HepG2 (cell line): Measurements from ENCODE around the gene SF3A2. TPM values are rescaled to one million over a fixed set of nuclear protein-coding genes. Genes with fewer than 3 reads are reported as not detected.

ENCODE experiments used
- CTCF ChIP-seq: sonication (generic); formaldehyde crosslinking; IDR thresholded peaks from 2 replicates; pipeline ENCODE4 v1.5.0; 2020; ENCODE audit warnings: mild to moderate bottlenecking, missing genetic modification reagents, moderate library complexity
- GATAD1 ChIP-seq: IDR thresholded peaks from 2 replicates; pipeline ENCODE4 v1.6.1; 2016; ENCODE audit warnings: missing genetic modification reagents, missing compliant biosample characterization
- GPN1 ChIP-seq: sonication (generic); formaldehyde crosslinking; IDR thresholded peaks from 2 replicates; pipeline ENCODE4 v1.5.1; 2020; ENCODE audit warnings: missing genetic modification reagents, borderline replicate concordance
- NPAS2 ChIP-seq: sonication (generic); formaldehyde crosslinking; IDR thresholded peaks from 2 replicates; pipeline ENCODE4 v1.8.0; 2022; ENCODE audit warnings: mild to moderate bottlenecking, missing genetic modification reagents, borderline replicate concordance
- NR2C2 ChIP-seq: sonication (generic); formaldehyde crosslinking; IDR thresholded peaks from 2 replicates; pipeline ENCODE4 v1.4.0; 2020; ENCODE audit warnings: missing genetic modification reagents, mild to moderate bottlenecking, moderate library complexity, borderline replicate concordance
- PBX3 ChIP-seq: sonication (generic); formaldehyde crosslinking; IDR thresholded peaks from 2 replicates; pipeline ENCODE4 v1.8.1; 2023; ENCODE audit warnings: missing genetic modification reagents, inconsistent platforms, borderline replicate concordance
- RXRB ChIP-seq: IDR thresholded peaks from 2 replicates; pipeline ENCODE4 v1.6.1; 2016; ENCODE audit warnings: borderline replicate concordance, missing genetic modification reagents, missing compliant biosample characterization
- SATB2 ChIP-seq: sonication (generic); formaldehyde crosslinking; IDR thresholded peaks from 2 replicates; pipeline ENCODE4 v1.5.0; 2020; ENCODE audit warnings: missing genetic modification reagents
- TEAD3 ChIP-seq: optimal IDR thresholded peaks from 2 replicates; pipeline ENCODE3; 2016; ENCODE audit warnings: borderline replicate concordance
- ZBTB14 ChIP-seq: sonication (generic); formaldehyde crosslinking; IDR thresholded peaks from 2 replicates; pipeline ENCODE4 v1.4.0; 2020; ENCODE audit warnings: missing genetic modification reagents
- ZBTB38 ChIP-seq: sonication (generic); formaldehyde crosslinking; IDR thresholded peaks from 2 replicates; pipeline ENCODE4 v1.5.1; 2020; ENCODE audit warnings: mild to moderate bottlenecking, missing genetic modification reagents
- ZKSCAN1 ChIP-seq: fragments of 150-350 bp; IDR thresholded peaks from 2 replicates; pipeline ENCODE4 v1.6.1; 2014; ENCODE audit warnings: low read length
- ZNF589 ChIP-seq: sonication (generic); formaldehyde crosslinking; conservative IDR thresholded peaks from 2 replicates; pipeline ENCODE4 v1.8.0; 2022; ENCODE audit warnings: mild to moderate bottlenecking, moderate library complexity, missing genetic modification reagents
- ZNF598 ChIP-seq: sonication (generic); formaldehyde crosslinking; IDR thresholded peaks from 2 replicates; pipeline ENCODE4 v1.5.1; 2020; ENCODE audit warnings: mild to moderate bottlenecking, missing genetic modification reagents, borderline replicate concordance
- ZNF609 ChIP-seq: sonication (generic); formaldehyde crosslinking; IDR thresholded peaks from 2 replicates; pipeline ENCODE4 v1.4.0; 2020; ENCODE audit warnings: mild to moderate bottlenecking, missing genetic modification reagents, borderline replicate concordance
- polyA plus RNA-seq, 8 experiments: library from polyadenylated mRNA; depleted of rRNA in 3 of 8; stranded (reverse) in 7 of 8; unstranded in 1 of 8; fragments of >200 nt; fragmentation: Illumina TruSeq in 4 of 8; extraction: Trizol in 4 of 8; gene quantifications; 2 replicates each; pipeline versions ENCODE4 v1.2.1 to v1.2.3, GENCODE V29; 2011 to 2016; ENCODE audit warnings: low read depth in 4 of 8, missing spikeins in 1 of 8, mixed read lengths in 1 of 8; ENCODE audit not compliant: insufficient read depth in 1 of 8
- total RNA-seq, 5 experiments: library from RNA; depleted of rRNA; stranded (reverse); fragments of >200 nt; fragmentation: Illumina TruSeq; extraction: Trizol; gene quantifications; 2 replicates each; pipeline ENCODE4 v1.2.3, GENCODE V29; 2016; ENCODE audit warnings: low read depth in 1 of 5
- TF ChIP-seq, protein P1 (sequence below): sonication (generic); formaldehyde crosslinking; IDR thresholded peaks from 2 replicates; pipeline ENCODE4 v1.9.0; 2021; ENCODE audit warnings: missing genetic modification reagents, borderline replicate concordance

The SF3A2 gene
- total and polyA plus RNA-seq, 2 of the 13 experiments (the other 11 are each of a cell fraction or from before 2014, with no cell fraction given) = 8.6 to 8.8 TPM

GRCh38 chr19:2253106-2254063, 16.8 kb downstream of the SF3A2 start (continued):
- TF ChIP-seq, protein P1, sequence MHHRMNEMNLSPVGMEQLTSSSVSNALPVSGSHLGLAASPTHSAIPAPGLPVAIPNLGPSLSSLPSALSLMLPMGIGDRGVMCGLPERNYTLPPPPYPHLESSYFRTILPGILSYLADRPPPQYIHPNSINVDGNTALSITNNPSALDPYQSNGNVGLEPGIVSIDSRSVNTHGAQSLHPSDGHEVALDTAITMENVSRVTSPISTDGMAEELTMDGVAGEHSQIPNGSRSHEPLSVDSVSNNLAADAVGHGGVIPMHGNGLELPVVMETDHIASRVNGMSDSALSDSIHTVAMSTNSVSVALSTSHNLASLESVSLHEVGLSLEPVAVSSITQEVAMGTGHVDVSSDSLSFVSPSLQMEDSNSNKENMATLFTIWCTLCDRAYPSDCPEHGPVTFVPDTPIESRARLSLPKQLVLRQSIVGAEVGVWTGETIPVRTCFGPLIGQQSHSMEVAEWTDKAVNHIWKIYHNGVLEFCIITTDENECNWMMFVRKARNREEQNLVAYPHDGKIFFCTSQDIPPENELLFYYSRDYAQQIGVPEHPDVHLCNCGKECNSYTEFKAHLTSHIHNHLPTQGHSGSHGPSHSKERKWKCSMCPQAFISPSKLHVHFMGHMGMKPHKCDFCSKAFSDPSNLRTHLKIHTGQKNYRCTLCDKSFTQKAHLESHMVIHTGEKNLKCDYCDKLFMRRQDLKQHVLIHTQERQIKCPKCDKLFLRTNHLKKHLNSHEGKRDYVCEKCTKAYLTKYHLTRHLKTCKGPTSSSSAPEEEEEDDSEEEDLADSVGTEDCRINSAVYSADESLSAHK (CRISPR knock-in tag) = no peak
- 0 out of 2 replicates have a peak, but pooled peaks have one; percentile 54 for TF ChIP-seq SATB2 (CRISPR knock-in tag)
- no peak for TF ChIP-seq NPAS2 (CRISPR knock-in tag)
- TF ChIP-seq ZKSCAN1 = no peak
- 0 out of 2 replicates have a peak, but pooled peaks have one; percentile 53 for TF ChIP-seq RXRB (CRISPR knock-in tag)
- TF ChIP-seq TEAD3 (CRISPR knock-in tag) = peak; percentile 7
- no peak for TF ChIP-seq GATAD1 (CRISPR knock-in tag)
- TF ChIP-seq NR2C2 (CRISPR knock-in tag) = peak; percentile 61; the same call in 1 of the 2 replicates
- no peak for TF ChIP-seq GPN1
- TF ChIP-seq ZBTB14 = peak; percentile 36; the same call in 1 of the 2 replicates
- peak; percentile 83 for TF ChIP-seq CTCF (CRISPR knock-in tag)
- TF ChIP-seq ZNF609 (CRISPR knock-in tag) = no peak
- TF ChIP-seq ZBTB38 (CRISPR knock-in tag) = peak; percentile 77
- no peak for TF ChIP-seq PBX3 (CRISPR knock-in tag)
- 0 out of 2 replicates have a peak, but pooled peaks have one; percentile 54 for TF ChIP-seq ZNF589
- TF ChIP-seq ZNF598 (CRISPR knock-in tag) = no peak
